ENCODE data around the gene PTAFR. TPM values are rescaled to one million over a fixed set of nuclear protein-coding genes. Genes with fewer than 3 reads are reported as not detected.

PTAFR gene
- not detected in 2 replicates for total RNA-seq (2012; rRNA removed)

GRCh38 chr1:28176492-28177470, at the start of gene PTAFR:
Gene PTAFR, minus strand, starts transcription at chr1:28176690. Its CDS starts 25,669 bp downstream, at chr1:28151021.
- Histone ChIP-seq H3K27me3 (ENCODE audit: control insufficient read depth, insufficient read depth, low read length) (peaks cover 8% of the 10 kb centered on the region), H3K36me3 (ENCODE audit: insufficient read depth, low read length) (no peaks in the 10 kb centered on the region), H3K9ac (ENCODE audit: low read depth, low read length) (no peak within 1 kb of the TSS), H3K4me1 (ENCODE audit: control insufficient read depth, insufficient read depth, low read length) (peaks cover 9% of the 10 kb centered on the region), H3K4me3 (ENCODE audit: low read length) (no peak within 1 kb of the TSS), H3K4me2 (ENCODE audit: low read length) (no peak within 1 kb of the TSS), H3K9me3 (replicated peaks; ENCODE audit: low read length) (no peaks in the 10 kb centered on the region)

GRCh38 chr1:28213315-28213714, 36.8 kb upstream of the PTAFR start:
- no peak overlapping the region for H3K4me3 ChIP-seq (ENCODE audit: low read length)
- no peak overlapping the region for H3K4me2 ChIP-seq (ENCODE audit: low read length)
- H3K4me1 ChIP-seq (ENCODE audit: control insufficient read depth, insufficient read depth, low read length) = no peaks in the 10 kb centered on the region
- no peaks in the 10 kb centered on the region for H3K9me3 ChIP-seq (replicated peaks; ENCODE audit: low read length)
- no peak overlapping the region for H3K9ac ChIP-seq (ENCODE audit: low read depth, low read length)
- H3K27me3 ChIP-seq (ENCODE audit: control insufficient read depth, insufficient read depth, low read length) = no peaks in the 10 kb centered on the region
- H3K36me3 ChIP-seq (ENCODE audit: insufficient read depth, low read length) = peaks cover 28% of the 10 kb centered on the region

GRCh38 chr1:28209700-28210099, 33.2 kb upstream of the PTAFR start:
- H3K4me1 ChIP-seq (ENCODE audit: control insufficient read depth, insufficient read depth, low read length) = no peaks in the 10 kb centered on the region
- H3K36me3 ChIP-seq (ENCODE audit: insufficient read depth, low read length) = peaks cover 44% of the 10 kb centered on the region
- H3K9ac ChIP-seq (ENCODE audit: low read depth, low read length) = no peak overlapping the region

GRCh38 chr1:28208818-28209441, 32.4 kb upstream of the PTAFR start:
- Histone ChIP-seq H3K36me3 (ENCODE audit: insufficient read depth, low read length) (peaks cover 51% of the 10 kb centered on the region), H3K4me2 (ENCODE audit: low read length) (no peak overlapping the region), H3K27me3 (ENCODE audit: control insufficient read depth, insufficient read depth, low read length) (no peaks in the 10 kb centered on the region), H3K9me3 (replicated peaks; ENCODE audit: low read length) (no peaks in the 10 kb centered on the region), H3K4me3 (ENCODE audit: low read length) (no peak overlapping the region), H3K9ac (ENCODE audit: low read depth, low read length) (no peak overlapping the region), H3K4me1 (ENCODE audit: control insufficient read depth, insufficient read depth, low read length) (no peaks in the 10 kb centered on the region)

More at GRCh38 chr1:28209700-28210099, 33.2 kb upstream of the PTAFR start:
- Histone ChIP-seq H3K4me3 (ENCODE audit: low read length) (no peak overlapping the region), H3K4me2 (ENCODE audit: low read length) (no peak overlapping the region), H3K9me3 (replicated peaks; ENCODE audit: low read length) (no peaks in the 10 kb centered on the region), H3K27me3 (ENCODE audit: control insufficient read depth, insufficient read depth, low read length) (no peaks in the 10 kb centered on the region)

- Histone ChIP-seq H3K9me3 (replicated peaks; ENCODE audit: low read length) (no peaks in the 10 kb centered on the region), H3K9ac (ENCODE audit: low read depth, low read length) (no peak overlapping the region), H3K27me3 (ENCODE audit: control insufficient read depth, insufficient read depth, low read length) (no peaks in the 10 kb centered on the region), H3K36me3 (ENCODE audit: insufficient read depth, low read length) (peaks cover 57% of the 10 kb centered on the region), H3K4me1 (ENCODE audit: control insufficient read depth, insufficient read depth, low read length) (no peaks in the 10 kb centered on the region), H3K4me3 (ENCODE audit: low read length) (no peak overlapping the region), H3K4me2 (ENCODE audit: low read length) (no peak overlapping the region)
Observed at GRCh38 chr1:28205243-28205642, 28.8 kb upstream of the PTAFR start.

GRCh38 chr1:28200234-28200873, 23.9 kb upstream of the PTAFR start:
- no peaks in the 10 kb centered on the region for H3K27me3 ChIP-seq (ENCODE audit: control insufficient read depth, insufficient read depth, low read length)

GRCh38 chr1:28199328-28200233, 23.1 kb upstream of the PTAFR start:
- no peak overlapping the region for H3K4me3 ChIP-seq (ENCODE audit: low read length)

More at GRCh38 chr1:28200234-28200873, 23.9 kb upstream of the PTAFR start:
- Histone ChIP-seq H3K4me3 (ENCODE audit: low read length) (no peak overlapping the region), H3K9me3 (replicated peaks; ENCODE audit: low read length) (no peaks in the 10 kb centered on the region), H3K9ac (ENCODE audit: low read depth, low read length) (no peak overlapping the region), H3K36me3 (ENCODE audit: insufficient read depth, low read length) (peaks cover 51% of the 10 kb centered on the region), H3K4me1 (ENCODE audit: control insufficient read depth, insufficient read depth, low read length) (peaks cover 12% of the 10 kb centered on the region), H3K4me2 (ENCODE audit: low read length) (no peak overlapping the region)

GRCh38 chr1:28197682-28198415, 21.4 kb upstream of the PTAFR start:
- Histone ChIP-seq H3K27me3 (ENCODE audit: control insufficient read depth, insufficient read depth, low read length) (no peaks in the 10 kb centered on the region), H3K9ac (ENCODE audit: low read depth, low read length) (no peak overlapping the region), H3K4me2 (ENCODE audit: low read length) (no peak overlapping the region), H3K36me3 (ENCODE audit: insufficient read depth, low read length) (peaks cover 28% of the 10 kb centered on the region), H3K4me3 (ENCODE audit: low read length) (no peak overlapping the region), H3K9me3 (replicated peaks; ENCODE audit: low read length) (no peaks in the 10 kb centered on the region), H3K4me1 (ENCODE audit: control insufficient read depth, insufficient read depth, low read length) (peaks cover 12% of the 10 kb centered on the region)

More at GRCh38 chr1:28199328-28200233, 23.1 kb upstream of the PTAFR start:
- no peaks in the 10 kb centered on the region for H3K27me3 ChIP-seq (ENCODE audit: control insufficient read depth, insufficient read depth, low read length)
- no peak overlapping the region for H3K4me2 ChIP-seq (ENCODE audit: low read length)
- H3K9me3 ChIP-seq (replicated peaks; ENCODE audit: low read length) = no peaks in the 10 kb centered on the region
- no peak overlapping the region for H3K9ac ChIP-seq (ENCODE audit: low read depth, low read length)
- peaks cover 12% of the 10 kb centered on the region for H3K4me1 ChIP-seq (ENCODE audit: control insufficient read depth, insufficient read depth, low read length)
- H3K36me3 ChIP-seq (ENCODE audit: insufficient read depth, low read length) = peaks cover 45% of the 10 kb centered on the region

GRCh38 chr1:28196330-28196729, 19.8 kb upstream of the PTAFR start:
- Histone ChIP-seq H3K9me3 (replicated peaks; ENCODE audit: low read length) (no peaks in the 10 kb centered on the region), H3K27me3 (ENCODE audit: control insufficient read depth, insufficient read depth, low read length) (no peaks in the 10 kb centered on the region), H3K4me3 (ENCODE audit: low read length) (no peak overlapping the region), H3K4me2 (ENCODE audit: low read length) (no peak overlapping the region), H3K9ac (ENCODE audit: low read depth, low read length) (no peak overlapping the region), H3K36me3 (ENCODE audit: insufficient read depth, low read length) (peaks cover 27% of the 10 kb centered on the region), H3K4me1 (ENCODE audit: control insufficient read depth, insufficient read depth, low read length) (peaks cover 12% of the 10 kb centered on the region)

- H3K4me3 ChIP-seq (ENCODE audit: low read length) = no peak overlapping the region
- no peaks in the 10 kb centered on the region for H3K27me3 ChIP-seq (ENCODE audit: control insufficient read depth, insufficient read depth, low read length)
- no peaks in the 10 kb centered on the region for H3K9me3 ChIP-seq (replicated peaks; ENCODE audit: low read length)
- H3K9ac ChIP-seq (ENCODE audit: low read depth, low read length) = no peak overlapping the region
- no peak overlapping the region for H3K4me2 ChIP-seq (ENCODE audit: low read length)
- H3K4me1 ChIP-seq (ENCODE audit: control insufficient read depth, insufficient read depth, low read length) = peaks cover 12% of the 10 kb centered on the region
- H3K36me3 ChIP-seq (ENCODE audit: insufficient read depth, low read length) = peaks cover 25% of the 10 kb centered on the region
Observed at GRCh38 chr1:28195780-28196179, 19.3 kb upstream of the PTAFR start.
